ENCODE results near the gene PHF20. TPM values are rescaled to one million over a fixed set of nuclear protein-coding genes. Genes with fewer than 3 reads are reported as not detected.

Gene PHF20
- total and polyA plus RNA-seq, 2 donors (not counting 3 experiments of a cell fraction or from before 2014, with no cell fraction given), result 25.0 to 45.8 TPM

DNA sequence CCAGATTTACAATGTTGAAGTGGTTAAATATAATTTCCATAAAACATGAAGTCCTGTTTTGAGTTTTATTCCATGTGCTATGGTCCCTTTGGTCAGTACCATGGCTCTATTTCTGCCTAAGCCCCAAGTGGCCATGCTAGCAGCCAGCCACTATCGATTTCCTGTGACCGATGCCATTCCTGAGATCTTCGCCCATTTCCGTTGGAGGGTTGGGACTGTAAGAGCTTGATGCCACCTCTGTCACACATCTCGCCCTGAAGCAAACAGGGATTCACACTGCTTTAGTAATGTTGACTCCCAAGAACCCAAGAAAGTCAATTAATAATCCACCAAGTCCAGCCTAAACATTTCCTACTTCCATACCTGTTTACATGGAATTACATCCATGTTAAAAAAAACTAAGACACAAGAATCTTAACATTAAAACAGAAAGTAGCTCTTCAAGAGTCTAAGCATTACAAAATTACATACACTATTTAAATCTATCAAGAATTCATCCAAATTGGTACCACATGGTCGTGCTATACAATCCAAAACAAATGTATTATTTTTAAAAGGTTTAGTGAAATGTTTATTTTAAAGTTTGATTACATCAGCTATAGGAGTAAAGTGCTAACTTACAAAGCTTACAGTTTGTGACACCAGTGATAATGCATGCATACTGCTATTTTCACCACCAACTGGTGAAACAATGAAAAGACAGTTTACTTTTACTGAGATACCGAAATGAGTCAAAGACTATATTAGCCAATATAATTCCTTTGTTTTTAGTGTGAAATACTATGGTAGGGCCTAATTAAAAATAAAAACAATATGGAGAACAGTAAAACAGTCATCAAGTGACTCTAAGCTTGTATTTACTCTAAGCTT lies 32.3 kb upstream of the PHF20 start:
- peaks cover 74% of the 10 kb centered on the region for H3K79me2 ChIP-seq (ENCODE audit: control insufficient read depth, insufficient read depth, low read length)
- peaks cover 46% of the 10 kb centered on the region for H3K4me1 ChIP-seq (ENCODE audit: control insufficient read depth, extremely low read depth, insufficient read depth, low read length)
- ChIA-PET POLR2A (interaction anchor here (0.5 to 1.6 kb wide), 3 partner anchors 9 to 144 kb away, joined by 3 to 7 read pairs (median 5); no protein-coding TSS in a partner anchor), CTCF (interaction anchor here (0.6 to 3.3 kb wide), 7 partner anchors 9 to 215 kb away, joined by 3 to 11 read pairs (median 5); partner anchors contain the start of genes PHF20 and SCAND1)
- peaks cover 34% of the 10 kb centered on the region for H4K20me1 ChIP-seq (replicated peaks; ENCODE audit: control insufficient read depth, extremely low read depth, insufficient read depth, low read length)
- H3K9me1 ChIP-seq (replicated peaks; ENCODE audit: control insufficient read depth, extremely low read depth, insufficient read depth, low read length), result no peaks in the 10 kb centered on the region
- FAIRE-seq (no peak), DNase-seq (ENCODE audit: low read depth, low spot score) (peak; percentile 36)
- peak overlapping the region; percentile 99 for H3K4me2 ChIP-seq (ENCODE audit: insufficient read depth, low read length)
- intact Hi-C loops (cut with micrococcal nuclease) (loop anchor here (5.0 kb wide), 1 partner anchor 77 kb away; the partner anchor contains the start of genes CPNE1 and RBM12), dilution Hi-C loops (cut with MboI; ENCODE audit: extremely low pct_ligation_motif_present, low sequenced_read_pairs) (no loop called here)
- H3K9me3 ChIP-seq (replicated peaks; ENCODE audit: control insufficient read depth, insufficient read depth, low read length), result no peaks in the 10 kb centered on the region
- H3K27me3 ChIP-seq (ENCODE audit: control insufficient read depth in 2 of 2, insufficient read depth in 2 of 2, low read length in 2 of 2), result no peaks in the 10 kb centered on the region
- TF ChIP-seq, protein P1, sequence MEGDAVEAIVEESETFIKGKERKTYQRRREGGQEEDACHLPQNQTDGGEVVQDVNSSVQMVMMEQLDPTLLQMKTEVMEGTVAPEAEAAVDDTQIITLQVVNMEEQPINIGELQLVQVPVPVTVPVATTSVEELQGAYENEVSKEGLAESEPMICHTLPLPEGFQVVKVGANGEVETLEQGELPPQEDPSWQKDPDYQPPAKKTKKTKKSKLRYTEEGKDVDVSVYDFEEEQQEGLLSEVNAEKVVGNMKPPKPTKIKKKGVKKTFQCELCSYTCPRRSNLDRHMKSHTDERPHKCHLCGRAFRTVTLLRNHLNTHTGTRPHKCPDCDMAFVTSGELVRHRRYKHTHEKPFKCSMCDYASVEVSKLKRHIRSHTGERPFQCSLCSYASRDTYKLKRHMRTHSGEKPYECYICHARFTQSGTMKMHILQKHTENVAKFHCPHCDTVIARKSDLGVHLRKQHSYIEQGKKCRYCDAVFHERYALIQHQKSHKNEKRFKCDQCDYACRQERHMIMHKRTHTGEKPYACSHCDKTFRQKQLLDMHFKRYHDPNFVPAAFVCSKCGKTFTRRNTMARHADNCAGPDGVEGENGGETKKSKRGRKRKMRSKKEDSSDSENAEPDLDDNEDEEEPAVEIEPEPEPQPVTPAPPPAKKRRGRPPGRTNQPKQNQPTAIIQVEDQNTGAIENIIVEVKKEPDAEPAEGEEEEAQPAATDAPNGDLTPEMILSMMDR (IDR thresholded peaks at IDR 0.05; ENCODE audit: extremely low read depth in 1 of 2, insufficient read depth in 1 of 2, low read depth in 1 of 2, low read length in 2 of 2), result peak; percentile 11 to 13
- TF ChIP-seq, protein P2, sequence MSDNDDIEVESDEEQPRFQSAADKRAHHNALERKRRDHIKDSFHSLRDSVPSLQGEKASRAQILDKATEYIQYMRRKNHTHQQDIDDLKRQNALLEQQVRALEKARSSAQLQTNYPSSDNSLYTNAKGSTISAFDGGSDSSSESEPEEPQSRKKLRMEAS (IDR thresholded peaks at IDR 0.05; ENCODE audit: insufficient read depth, insufficient read length), result no peak
- TF ChIP-seq FOS (IDR thresholded peaks at IDR 0.05; ENCODE audit: borderline replicate concordance, insufficient read depth, low read length) (no peak), POLR2A (IDR thresholded peaks at IDR 0.05; ENCODE audit: low read depth, low read length) (no peak), POLR2AphosphoS5 (IDR thresholded peaks at IDR 0.05; ENCODE audit: insufficient read depth, low read depth, low read length) (no peak), MYC (IDR thresholded peaks at IDR 0.05; ENCODE audit: low read depth, low read length) (no peak), GATA2 (IDR thresholded peaks at IDR 0.05; ENCODE audit: insufficient read depth, insufficient read length, low read depth, low read length) (no peak)
- H2AFZ ChIP-seq (ENCODE audit: low read depth, low read length), result no peak overlapping the region
- H3K27ac ChIP-seq (ENCODE audit: insufficient read depth, low read depth, low read length), result peak overlapping the region; percentile 94
- H3K36me3 ChIP-seq (ENCODE audit: control insufficient read depth in 2 of 2, extremely low read depth in 1 of 2, insufficient read depth in 2 of 2, low read length in 2 of 2), result peaks cover 13 to 44% of the 10 kb centered on the region in 2 experiments
- H3K9ac ChIP-seq (replicated peaks; ENCODE audit: extremely low read depth, insufficient read depth, low read length), result peak overlapping the region; percentile 100
- H3K4me3 ChIP-seq (replicated peaks in 1 of 3; ENCODE audit: insufficient read depth in 1 of 3, low read depth in 1 of 3, low read length in 3 of 3), result peak overlapping the region; percentile 12 to 100 (median 97)
- no TSS peak for BruUV-seq (replicated peaks)
